Right atrium auricular region (tissue), 2 donors: Measurements from ENCODE around the gene SOBP. TPM values are rescaled to one million over a fixed set of nuclear protein-coding genes. Genes with fewer than 3 reads are reported as not detected.

Source experiments
- DNase-seq: peaks from one replicate; pipeline ENCODE4 v3.0.0-alpha.2; 2019; ENCODE audit warnings: low spot score
- H3K27ac ChIP-seq, 2 donors: fragments of 200-600 bp; sonication (generic); 1 replicate in 1 of 2; 2 replicates in 1 of 2; pipeline ENCODE4 v1.5.1; 2016 to 2019
- H3K27me3 ChIP-seq, 2 donors: fragments of 200-600 bp; sonication (generic); one replicate each; pipeline versions ENCODE4 v1.5.1 to v1.6.0; 2017 to 2019
- H3K36me3 ChIP-seq: fragments of 200-600 bp; sonication (generic); one replicate; pipeline ENCODE4 v1.5.1; 2016
- H3K4me1 ChIP-seq, 2 donors: fragments of 200-600 bp; sonication (generic); one replicate each; pipeline versions ENCODE4 v1.5.1 to v1.6.0; 2017 to 2019
- H3K4me3 ChIP-seq, 2 donors: fragments of 200-600 bp; sonication (generic); 1 replicate in 1 of 2; 2 replicates in 1 of 2; pipeline ENCODE4 v1.5.1; 2017 to 2019; ENCODE audit warnings: mild to moderate bottlenecking in 1 of 2, moderate library complexity in 1 of 2
- H3K9me3 ChIP-seq, 2 donors: fragments of 200-600 bp; sonication (generic); one replicate each; pipeline ENCODE4 v1.5.1; 2019
- total RNA-seq, 2 donors: library from RNA; depleted of rRNA; stranded (reverse); fragments of >200 nt; gene quantifications; one replicate each; pipeline ENCODE4 v1.1.0, GENCODE V29; 2016
- TF ChIP-seq, protein P1 (sequence below), 2 donors: fragments of 200-600 bp; sonication (generic); IDR thresholded peaks; one replicate each; pipeline ENCODE4 v1.5.1; 2019; ENCODE audit warnings: antibody characterized with exemption in 2 of 2

Gene SOBP
- total RNA-seq, 2 donors from 2014 or later: 8.2 to 8.5 TPM

DNA sequence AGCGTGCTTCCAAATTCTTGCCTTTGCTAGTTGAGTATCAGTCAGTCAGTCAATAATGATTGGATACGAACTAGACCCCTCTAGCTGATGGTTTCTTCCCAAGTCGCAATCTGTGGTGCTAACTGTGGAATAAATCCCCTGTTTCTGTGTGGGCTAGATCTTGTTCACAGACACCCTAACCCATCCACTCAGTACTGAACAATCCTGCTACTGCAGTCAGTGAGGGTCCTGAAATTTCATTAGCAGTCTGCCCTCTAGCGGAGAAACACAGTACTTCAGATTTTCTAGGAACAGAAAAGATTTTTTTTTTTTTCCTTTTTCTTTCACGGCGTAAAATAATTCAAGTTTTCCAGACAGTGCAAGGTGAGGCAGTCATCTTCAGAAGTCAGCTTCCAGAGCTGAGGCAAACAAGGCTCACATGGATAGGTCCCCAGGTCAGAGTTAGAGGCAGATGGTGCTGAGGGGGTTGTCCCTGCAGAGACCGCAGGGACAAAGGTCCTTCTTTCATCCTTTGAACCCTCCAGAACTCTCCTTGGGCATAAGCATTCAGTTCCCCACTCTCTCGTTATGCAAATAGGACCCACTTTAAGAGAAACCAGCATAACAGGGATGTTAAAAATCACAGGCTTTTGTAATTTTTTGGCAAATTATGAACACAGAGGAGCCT, 214.6 kb downstream of the SOBP start:
- Histone ChIP-seq H3K27me3 (no peaks in the 10 kb centered on the region), H3K9me3 (no peaks in the 10 kb centered on the region), H3K4me1 (no peaks in the 10 kb centered on the region), H3K4me3 (no peak overlapping the region), H3K36me3 (no peaks in the 10 kb centered on the region), H3K27ac (no peak overlapping the region)
- TF ChIP-seq, protein P1, sequence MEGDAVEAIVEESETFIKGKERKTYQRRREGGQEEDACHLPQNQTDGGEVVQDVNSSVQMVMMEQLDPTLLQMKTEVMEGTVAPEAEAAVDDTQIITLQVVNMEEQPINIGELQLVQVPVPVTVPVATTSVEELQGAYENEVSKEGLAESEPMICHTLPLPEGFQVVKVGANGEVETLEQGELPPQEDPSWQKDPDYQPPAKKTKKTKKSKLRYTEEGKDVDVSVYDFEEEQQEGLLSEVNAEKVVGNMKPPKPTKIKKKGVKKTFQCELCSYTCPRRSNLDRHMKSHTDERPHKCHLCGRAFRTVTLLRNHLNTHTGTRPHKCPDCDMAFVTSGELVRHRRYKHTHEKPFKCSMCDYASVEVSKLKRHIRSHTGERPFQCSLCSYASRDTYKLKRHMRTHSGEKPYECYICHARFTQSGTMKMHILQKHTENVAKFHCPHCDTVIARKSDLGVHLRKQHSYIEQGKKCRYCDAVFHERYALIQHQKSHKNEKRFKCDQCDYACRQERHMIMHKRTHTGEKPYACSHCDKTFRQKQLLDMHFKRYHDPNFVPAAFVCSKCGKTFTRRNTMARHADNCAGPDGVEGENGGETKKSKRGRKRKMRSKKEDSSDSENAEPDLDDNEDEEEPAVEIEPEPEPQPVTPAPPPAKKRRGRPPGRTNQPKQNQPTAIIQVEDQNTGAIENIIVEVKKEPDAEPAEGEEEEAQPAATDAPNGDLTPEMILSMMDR (IDR thresholded peaks at IDR 0.05): peak; percentile 77 to 91
- DNase-seq: no peak

DNA sequence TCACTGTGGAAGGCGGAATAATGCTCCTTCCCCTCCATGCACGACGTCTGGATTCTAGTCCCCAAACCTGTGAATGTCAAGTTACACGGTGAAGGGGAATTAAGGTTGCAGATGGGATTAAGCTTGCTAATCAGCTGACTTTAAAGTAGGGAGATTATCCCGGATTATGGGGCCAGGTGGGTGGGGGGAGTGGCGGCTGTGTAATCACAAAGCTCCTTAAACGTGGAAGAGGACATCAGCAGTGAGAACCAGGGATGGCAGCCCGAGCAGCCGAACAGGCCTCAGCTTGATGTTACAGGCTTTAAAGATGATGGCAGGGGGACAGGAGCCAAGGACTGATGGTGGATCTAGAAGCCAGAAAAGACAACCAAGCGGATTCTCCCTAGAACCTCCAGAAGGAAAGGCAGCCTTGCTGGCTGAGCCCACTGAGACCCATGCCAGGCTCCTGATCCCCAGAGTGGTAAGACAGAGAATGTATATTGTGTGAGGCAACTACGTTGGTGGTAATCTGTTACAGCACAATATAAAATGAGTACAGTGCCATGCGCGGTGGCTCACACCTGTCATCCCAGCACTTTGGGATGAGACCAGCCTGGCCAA, 216.7 kb downstream of the SOBP start:
- no peak overlapping the region for H3K27ac ChIP-seq
- H3K4me1 ChIP-seq: no peaks in the 10 kb centered on the region
- H3K9me3 ChIP-seq: no peaks in the 10 kb centered on the region
- TF ChIP-seq, protein P1 (IDR thresholded peaks at IDR 0.05): no peak
- no peak for DNase-seq
- no peaks in the 10 kb centered on the region for H3K36me3 ChIP-seq
- no peak overlapping the region for H3K4me3 ChIP-seq
- H3K27me3 ChIP-seq: no peaks in the 10 kb centered on the region

DNA sequence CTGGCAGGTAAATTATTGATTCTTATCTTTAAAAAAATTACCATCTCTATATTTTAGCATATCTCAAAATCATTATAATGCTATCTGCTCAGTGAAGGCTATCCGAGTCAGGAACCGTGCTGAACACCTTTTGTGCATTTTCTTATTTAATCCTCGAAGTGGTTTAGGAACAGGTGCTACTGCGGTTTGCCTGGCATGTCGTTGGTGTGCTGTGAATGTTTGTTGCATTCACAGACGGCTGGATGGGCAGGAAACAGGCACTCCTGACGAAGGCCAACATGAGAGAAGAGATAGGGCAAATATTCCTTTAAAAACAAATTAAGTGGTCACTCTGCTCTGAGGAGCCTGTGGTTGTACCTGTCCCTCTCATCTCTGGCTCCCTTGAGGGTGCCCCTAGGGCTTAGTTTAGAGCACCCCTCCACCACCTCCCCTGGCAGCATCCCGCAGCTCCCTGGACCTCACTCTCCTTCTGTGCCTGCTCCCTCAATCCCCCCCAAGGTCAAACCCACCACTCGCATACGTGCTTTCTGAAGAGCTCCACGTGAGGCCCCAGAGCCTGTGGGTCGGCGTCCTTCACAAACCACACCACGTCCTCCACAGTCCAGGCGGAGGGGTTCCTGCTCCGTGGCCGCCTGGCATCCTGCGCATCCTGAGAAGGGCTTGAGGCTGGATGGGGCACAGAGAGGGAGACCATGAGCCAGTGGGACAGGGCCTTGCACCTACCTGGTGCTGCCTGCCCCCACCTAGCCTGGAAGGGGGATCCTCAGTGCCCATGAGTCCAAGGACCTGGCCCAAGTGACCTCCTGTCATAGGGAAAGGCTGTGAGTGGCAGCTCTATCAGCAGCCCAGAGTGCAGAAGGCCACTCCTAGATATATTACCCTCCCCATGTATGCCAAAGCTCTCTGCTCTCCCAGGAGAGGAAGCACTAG, 217.7 kb downstream of the SOBP start:
- Histone ChIP-seq H3K9me3 (no peaks in the 10 kb centered on the region), H3K36me3 (no peaks in the 10 kb centered on the region), H3K4me3 (no peak overlapping the region), H3K27me3 (no peaks in the 10 kb centered on the region), H3K27ac (no peak overlapping the region), H3K4me1 (peaks cover 0 to 4% of the 10 kb centered on the region in 2 donors)
- TF ChIP-seq, protein P1 (IDR thresholded peaks at IDR 0.05): no peak
- DNase-seq: no peak

DNA sequence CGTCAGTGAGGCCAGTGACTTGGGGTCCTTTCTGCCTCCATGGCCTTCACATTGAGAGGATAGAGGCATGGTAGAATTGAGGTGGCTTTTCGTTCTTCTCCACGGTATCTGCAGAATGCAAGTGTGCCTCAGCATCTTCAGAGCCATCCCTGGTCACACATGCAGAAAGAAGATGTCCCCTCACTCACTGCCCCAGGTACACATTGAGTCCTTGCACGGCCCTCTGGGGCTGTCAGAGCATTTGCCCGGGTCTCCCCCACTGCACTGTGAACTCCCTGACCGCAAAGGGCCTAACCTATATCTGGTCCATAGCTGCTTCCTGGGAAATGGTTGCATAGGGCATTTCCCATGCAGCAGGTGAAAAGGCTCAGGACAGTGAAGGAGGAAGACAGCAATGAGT, 218.5 kb downstream of the SOBP start:
- Histone ChIP-seq H3K27me3 (no peaks in the 10 kb centered on the region), H3K27ac (no peak overlapping the region), H3K36me3 (no peaks in the 10 kb centered on the region), H3K4me3 (no peak overlapping the region), H3K9me3 (no peaks in the 10 kb centered on the region), H3K4me1 (peaks cover 0 to 13% of the 10 kb centered on the region in 2 donors)
- TF ChIP-seq, protein P1 (IDR thresholded peaks at IDR 0.05): no peak
- no peak for DNase-seq

DNA sequence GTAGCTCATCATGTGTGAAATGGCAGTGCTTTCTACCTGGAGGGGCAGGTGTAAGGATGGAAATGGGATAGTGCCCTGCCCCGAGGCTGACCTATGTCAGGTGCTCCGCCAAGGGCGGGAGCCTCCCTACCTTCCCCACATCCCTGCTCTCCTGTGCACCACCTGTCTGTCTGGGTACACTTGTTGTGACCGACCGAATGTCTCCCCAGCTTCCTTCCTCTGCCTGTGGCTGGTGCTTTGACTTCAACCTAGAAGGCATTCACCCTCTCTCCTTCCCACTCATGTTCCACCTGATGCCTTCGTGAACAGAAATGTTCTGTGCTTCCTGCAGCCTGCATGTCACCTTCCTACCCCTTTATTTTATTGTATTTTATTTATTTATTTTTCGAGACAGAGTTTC, 219.4 kb downstream of the SOBP start:
- Histone ChIP-seq H3K36me3 (no peaks in the 10 kb centered on the region), H3K4me3 (no peak overlapping the region), H3K27ac (no peak overlapping the region), H3K4me1 (peaks cover 0 to 15% of the 10 kb centered on the region in 2 donors), H3K9me3 (no peaks in the 10 kb centered on the region), H3K27me3 (no peaks in the 10 kb centered on the region)
- peak; percentile 46 for DNase-seq
- TF ChIP-seq, protein P1 (IDR thresholded peaks at IDR 0.05): no peak

Other genes starting within 250 kb of the SOBP start
- 10 to 100 TPM in 1 of 2 donors, 1 to 10 TPM in 1; 8.8 to 18.2 TPM for gene PDSS2, start 30.6 kb upstream of the SOBP start, total RNA-seq